HepG2 (cell line): Measurements from ENCODE around the gene OR2V2. TPM values are rescaled to one million over a fixed set of nuclear protein-coding genes. Genes with fewer than 3 reads are reported as not detected.

Experiments used
- ATAC-seq: fragments of 200-7000 bp; cut with Tn5 transposase; 3 replicates; pipeline ENCODE4 v1.9.1; 2020; ENCODE audit warnings: mild to moderate bottlenecking, moderate library complexity
- BruUV-seq: library from RNA; stranded (reverse); fragments of 400-500 nt; replicated peaks from 2 replicates; lab custom pipeline; 2021; lab: Mats Ljungman, UMichigan
- CTCF ChIA-PET: fragments of 300-600 bp; formaldehyde crosslinking; extraction: SDS; loops from one replicate; lab custom pipeline; 2021; ENCODE audit warnings: low total read pairs, inconsistent platforms, low intra/inter-chr PET ratio; lab: Yijun Ruan, JAX
- POLR2A ChIA-PET: fragments of 350-600 bp; sonication (Branson Sonifier 250); formaldehyde crosslinking; loops from one replicate; lab custom pipeline; 2020; ENCODE audit warnings: antibody characterized with exemption, inconsistent platforms; lab: Yijun Ruan, JAX
- DNase-seq: peaks from one replicate; pipeline ENCODE4 v3.0.0-alpha.2; 2015; ENCODE audit warnings: low spot score
- FAIRE-seq: peaks from 3 replicates; lab custom pipeline; 2011; peaks lifted over from hg19 to GRCh38; lab: Jason Lieb, UNC
- H2AFZ ChIP-seq: one replicate; pipeline ENCODE4 v1.6.1; 2011; ENCODE audit warnings: low read length, inconsistent platforms
- H3K27ac ChIP-seq: fragments of 300-600 bp; 3 replicates; pipeline ENCODE4 v1.8.0; 2011; ENCODE audit warnings: mixed run types, mild to moderate bottlenecking, mixed read lengths, low read length, inconsistent platforms; ENCODE audit not compliant: insufficient read depth; ENCODE audit errors: extremely low read length
- H3K27me3 ChIP-seq, 2 experiments: fragments of 200-600 bp in 1 of 2; 2 replicates in 1 of 2; 3 replicates in 1 of 2; pipeline versions ENCODE4 v1.6.0 to v1.8.0; 2011; ENCODE audit warnings: low read length in 2 of 2, mild to moderate bottlenecking in 2 of 2, moderate library complexity in 2 of 2, inconsistent platforms in 1 of 2; ENCODE audit not compliant: insufficient read depth in 2 of 2, control insufficient read depth in 1 of 2
- H3K36me3 ChIP-seq, 2 experiments: fragments of 200-600 bp in 1 of 2; replicated peaks in 1 of 2; 2 replicates in 1 of 2; 3 replicates in 1 of 2; pipeline versions ENCODE4 v1.5.1 to v1.8.0; 2011; ENCODE audit warnings: low read length in 2 of 2, inconsistent platforms in 1 of 2; ENCODE audit not compliant: insufficient read depth in 2 of 2, control insufficient read depth in 1 of 2
- H3K4me1 ChIP-seq: 2 replicates; pipeline ENCODE4 v1.5.1; 2012; ENCODE audit warnings: low read length, inconsistent platforms; ENCODE audit not compliant: insufficient read depth
- H3K4me2 ChIP-seq: 2 replicates; pipeline ENCODE4 v1.6.0; 2011; ENCODE audit warnings: low read depth, low read length, inconsistent platforms
- H3K4me3 ChIP-seq, 3 experiments: fragments of 200-600 bp in 1 of 3; sonication (generic), shearing (Covaris generic) in 1 of 3; replicated peaks in 1 of 3; 2 replicates each; pipeline ENCODE4 v1.5.1; 2011 to 2016; ENCODE audit warnings: low read length in 3 of 3, inconsistent platforms in 2 of 3, low read depth in 2 of 3, mild to moderate bottlenecking in 2 of 3, control low read depth in 1 of 3, mixed read lengths in 1 of 3; ENCODE audit not compliant: insufficient read depth in 1 of 3
- H3K79me2 ChIP-seq: one replicate; pipeline ENCODE4 v1.6.1; 2011; ENCODE audit warnings: low read length, inconsistent platforms; ENCODE audit not compliant: insufficient read depth
- H3K9ac ChIP-seq: 2 replicates; pipeline ENCODE4 v1.6.0; 2011; ENCODE audit warnings: mild to moderate bottlenecking, low read depth, low read length, inconsistent platforms; ENCODE audit not compliant: insufficient read depth
- H3K9me3 ChIP-seq: 2 replicates; pipeline ENCODE4 v1.5.1; 2012; ENCODE audit warnings: mild to moderate bottlenecking, low read length
- H4K20me1 ChIP-seq: 2 replicates; pipeline ENCODE4 v1.6.0; 2011; ENCODE audit warnings: inconsistent platforms, mild to moderate bottlenecking, low read length, moderate library complexity; ENCODE audit not compliant: insufficient read depth
- CBX5 ChIP-seq: sonication (generic); formaldehyde crosslinking; IDR thresholded peaks from 2 replicates; pipeline ENCODE4 v1.4.0; 2020; ENCODE audit warnings: missing genetic modification reagents, borderline replicate concordance
- DNMT1 ChIP-seq: sonication (generic); formaldehyde crosslinking; IDR thresholded peaks from 2 replicates; pipeline ENCODE4 v1.5.1; 2020; ENCODE audit warnings: mild to moderate bottlenecking, missing genetic modification reagents
- EED ChIP-seq: sonication (generic); formaldehyde crosslinking; IDR thresholded peaks from 2 replicates; pipeline ENCODE4 v1.5.0; 2020; ENCODE audit warnings: mild to moderate bottlenecking, missing genetic modification reagents
- FOXK1 ChIP-seq: sonication (generic); formaldehyde crosslinking; IDR thresholded peaks from 2 replicates; pipeline ENCODE4 v1.4.0; 2020; ENCODE audit warnings: low read depth, missing genetic modification reagents, borderline replicate concordance
- HCFC1 ChIP-seq: fragments of 150-350 bp; IDR thresholded peaks from 2 replicates; pipeline ENCODE4 v1.6.1; 2014; ENCODE audit warnings: low read depth, low read length
- HOXA9 ChIP-seq: sonication (generic); formaldehyde crosslinking; IDR thresholded peaks from 2 replicates; pipeline ENCODE4 v1.8.1; 2022; ENCODE audit warnings: missing genetic modification reagents, mild to moderate bottlenecking, moderate library complexity, borderline replicate concordance
- KDM3A ChIP-seq: IDR thresholded peaks from 2 replicates; pipeline ENCODE4 v1.6.1; 2018; ENCODE audit warnings: low read depth, missing compliant biosample characterization
- REL ChIP-seq: sonication (generic); formaldehyde crosslinking; conservative IDR thresholded peaks from 2 replicates; pipeline ENCODE4 v1.8.0; 2022; ENCODE audit warnings: mild to moderate bottlenecking, missing genetic modification reagents, moderate library complexity
- SP5 ChIP-seq: IDR thresholded peaks from 2 replicates; pipeline ENCODE4 v1.6.1; 2016; ENCODE audit warnings: low read depth, borderline replicate concordance
- U2AF1 ChIP-seq: fragments of 200-400 bp; formaldehyde crosslinking; optimal IDR thresholded peaks from 2 replicates; pipeline ENCODE3; 2017; ENCODE audit warnings: mild to moderate bottlenecking, low read depth, low read length
- ZMYM3 ChIP-seq: sonication (generic); formaldehyde crosslinking; IDR thresholded peaks from 2 replicates; pipeline ENCODE4 v1.5.1; 2020; ENCODE audit warnings: mild to moderate bottlenecking, missing genetic modification reagents
- ZSCAN25 ChIP-seq: sonication (generic); formaldehyde crosslinking; IDR thresholded peaks from 2 replicates; pipeline ENCODE4 v1.8.0; 2022; ENCODE audit warnings: mild to moderate bottlenecking, missing genetic modification reagents
- WGBS: methylation state at CpG from one replicate; pipeline ENCODE4 v1.1.6; 2017; ENCODE audit warnings: low lambda C conversion rate; 5-methylcytosine and 5-hydroxymethylcytosine counted together
- in situ Hi-C: cut with HindIII; loops from 2 replicates; pipeline ENCODE4 v1.10.0; 2017; ENCODE audit warnings: low pct_unique_long_range_greater_than_20kb; ENCODE audit not compliant: extremely low pct_ligation_motif_present
- intact Hi-C: fragments of 100-400 bp; cut with micrococcal nuclease; formaldehyde crosslinking; loops from one replicate; pipeline ENCODE4 v1.10.0; 2022; ENCODE audit not compliant: unreplicated experiment
- polyA plus RNA-seq, 8 experiments: library from polyadenylated mRNA; depleted of rRNA in 3 of 8; stranded (reverse) in 7 of 8; unstranded in 1 of 8; fragments of >200 nt; fragmentation: Illumina TruSeq in 4 of 8; extraction: Trizol in 4 of 8; gene quantifications; 2 replicates each; pipeline versions ENCODE4 v1.2.1 to v1.2.3, GENCODE V29; 2011 to 2016; ENCODE audit warnings: low read depth in 4 of 8, missing spikeins in 1 of 8, mixed read lengths in 1 of 8; ENCODE audit not compliant: insufficient read depth in 1 of 8
- total RNA-seq, 5 experiments: library from RNA; depleted of rRNA; stranded (reverse); fragments of >200 nt; fragmentation: Illumina TruSeq; extraction: Trizol; gene quantifications; 2 replicates each; pipeline ENCODE4 v1.2.3, GENCODE V29; 2016; ENCODE audit warnings: low read depth in 1 of 5
- TF ChIP-seq, protein P1 (sequence below): sonication (generic); formaldehyde crosslinking; IDR thresholded peaks from 2 replicates; pipeline ENCODE4 v1.8.0; 2022; ENCODE audit warnings: missing genetic modification reagents, low read depth, mild to moderate bottlenecking, borderline replicate concordance
- TF ChIP-seq, protein P2 (sequence below): sonication (generic); formaldehyde crosslinking; IDR thresholded peaks from 2 replicates; pipeline ENCODE4 v1.5.0; 2020; ENCODE audit warnings: mild to moderate bottlenecking, missing genetic modification reagents
- TF ChIP-seq, protein P3 (sequence below): sonication (generic); formaldehyde crosslinking; IDR thresholded peaks from 2 replicates; pipeline ENCODE4 v1.5.1; 2020; ENCODE audit warnings: mild to moderate bottlenecking, moderate library complexity, missing genetic modification reagents

The OR2V2 gene
- total and polyA plus RNA-seq, 2 of the 13 experiments (the other 11 are each of a cell fraction or from before 2014, with no cell fraction given), result not detected

DNA sequence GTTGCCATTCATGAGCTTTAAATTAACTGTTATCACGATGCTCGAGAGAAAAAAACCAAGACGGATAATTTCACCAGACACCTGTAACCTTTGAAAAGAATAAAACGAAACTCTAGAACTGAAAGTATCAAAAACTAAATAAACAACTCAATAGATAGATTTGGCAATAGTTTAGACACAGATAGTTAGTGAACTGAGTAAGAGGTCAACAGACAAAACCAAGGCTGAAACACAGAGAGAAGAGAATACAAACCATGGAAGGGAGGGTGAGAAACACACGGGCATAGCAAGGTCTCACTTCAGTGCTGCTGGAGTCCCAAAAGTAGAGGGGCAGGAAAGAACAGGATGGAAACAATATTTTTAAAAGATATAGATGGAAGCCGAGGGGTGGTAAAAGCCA lies 13.1 kb upstream of the OR2V2 start:
- Histone ChIP-seq H3K4me2 (no peak overlapping the region), H2AFZ (no peak overlapping the region), H4K20me1 (no peaks in the 10 kb centered on the region), H3K36me3 (no peaks in the 10 kb centered on the region), H3K27ac (no peak overlapping the region), H3K4me1 (no peaks in the 10 kb centered on the region), H3K4me3 (no peak overlapping the region), H3K9ac (no peak overlapping the region), H3K9me3 (no peaks in the 10 kb centered on the region), H3K27me3 (peaks cover 3 to 44% of the 10 kb centered on the region in 2 experiments; a peak in 3 of 5 replicates), H3K79me2 (no peaks in the 10 kb centered on the region)
- ChIA-PET CTCF (no interaction called here), POLR2A (no interaction called here)
- FAIRE-seq, result no peak
- ATAC-seq, result no peak
- intact Hi-C loops, result no loop called here
- no peak for DNase-seq
- BruUV-seq, result no TSS peak
- in situ Hi-C loops, result no loop called here
- no peak for TF ChIP-seq U2AF1
- TF ChIP-seq, all 625 proteins: peak for 0
- WGBS, result 26% methylated on average over 6 of the region's 6 CpGs

DNA sequence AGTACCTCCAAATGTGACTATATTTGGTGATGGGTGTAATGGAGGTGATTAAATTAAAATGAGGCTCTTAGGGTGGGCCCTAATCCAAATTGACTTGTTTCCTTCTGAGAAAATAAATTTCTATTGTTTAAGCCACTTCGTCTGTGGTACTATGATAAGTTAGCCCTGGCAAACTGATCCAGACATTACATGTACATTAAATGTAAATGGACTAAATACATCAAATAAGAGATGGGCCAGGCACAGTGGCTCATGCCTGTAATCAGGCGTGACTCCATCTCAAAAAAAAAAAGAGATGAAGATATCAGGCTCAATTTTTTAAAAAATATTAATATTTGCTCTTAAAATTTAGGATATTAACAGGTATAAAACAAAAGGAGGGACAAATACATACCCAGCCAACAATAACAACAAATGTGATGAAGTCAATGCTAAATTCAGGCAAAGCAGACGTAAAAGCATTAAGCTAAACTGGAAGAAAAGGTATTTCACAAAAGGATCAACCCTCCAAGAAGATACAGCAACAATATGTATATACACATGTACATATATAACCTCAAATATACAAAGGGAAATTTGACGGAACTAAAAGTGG lies 10.9 kb upstream of the OR2V2 start:
- no peaks in the 10 kb centered on the region for H3K4me1 ChIP-seq
- peaks cover 2 to 31% of the 10 kb centered on the region in 2 experiments; a peak in 4 of 5 replicates for H3K27me3 ChIP-seq
- in situ Hi-C loops, result no loop called here
- CTCF ChIA-PET, result no interaction called here
- H4K20me1 ChIP-seq, result no peaks in the 10 kb centered on the region
- H3K27ac ChIP-seq, result no peak overlapping the region
- H3K9ac ChIP-seq, result no peak overlapping the region
- H3K4me3 ChIP-seq, result no peak overlapping the region
- POLR2A ChIA-PET, result no interaction called here
- no peaks in the 10 kb centered on the region for H3K79me2 ChIP-seq
- 27% methylated on average over 4 of the region's 4 CpGs for WGBS
- ATAC-seq (no peak), FAIRE-seq (no peak), DNase-seq (no peak)
- no peaks in the 10 kb centered on the region for H3K9me3 ChIP-seq
- no TSS peak for BruUV-seq
- H3K4me2 ChIP-seq, result no peak overlapping the region
- H2AFZ ChIP-seq, result no peak overlapping the region
- no peaks in the 10 kb centered on the region for H3K36me3 ChIP-seq
- intact Hi-C loops, result no loop called here
- TF ChIP-seq DNMT1 (no peak), ZMYM3 (CRISPR knock-in tag) (no peak), HCFC1 (no peak), CBX5 (CRISPR knock-in tag) (no peak), REL (CRISPR knock-in tag) (no peak), KDM3A (CRISPR knock-in tag) (no peak), ZSCAN25 (CRISPR knock-in tag) (no peak), FOXK1 (CRISPR knock-in tag) (no peak), SP5 (CRISPR knock-in tag) (no peak), EED (CRISPR knock-in tag) (no peak), HOXA9 (CRISPR knock-in tag) (no peak)
- TF ChIP-seq, protein P1, sequence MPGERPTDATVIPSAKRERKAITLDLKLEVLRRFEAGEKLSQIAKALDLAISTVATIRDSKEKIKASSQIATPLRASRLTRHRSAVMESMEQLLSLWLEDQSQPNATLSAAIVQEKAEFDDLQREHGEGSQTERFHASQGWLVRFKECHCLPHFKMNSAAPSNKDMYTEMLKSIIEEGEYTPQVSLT, result no peak
- TF ChIP-seq, protein P2, sequence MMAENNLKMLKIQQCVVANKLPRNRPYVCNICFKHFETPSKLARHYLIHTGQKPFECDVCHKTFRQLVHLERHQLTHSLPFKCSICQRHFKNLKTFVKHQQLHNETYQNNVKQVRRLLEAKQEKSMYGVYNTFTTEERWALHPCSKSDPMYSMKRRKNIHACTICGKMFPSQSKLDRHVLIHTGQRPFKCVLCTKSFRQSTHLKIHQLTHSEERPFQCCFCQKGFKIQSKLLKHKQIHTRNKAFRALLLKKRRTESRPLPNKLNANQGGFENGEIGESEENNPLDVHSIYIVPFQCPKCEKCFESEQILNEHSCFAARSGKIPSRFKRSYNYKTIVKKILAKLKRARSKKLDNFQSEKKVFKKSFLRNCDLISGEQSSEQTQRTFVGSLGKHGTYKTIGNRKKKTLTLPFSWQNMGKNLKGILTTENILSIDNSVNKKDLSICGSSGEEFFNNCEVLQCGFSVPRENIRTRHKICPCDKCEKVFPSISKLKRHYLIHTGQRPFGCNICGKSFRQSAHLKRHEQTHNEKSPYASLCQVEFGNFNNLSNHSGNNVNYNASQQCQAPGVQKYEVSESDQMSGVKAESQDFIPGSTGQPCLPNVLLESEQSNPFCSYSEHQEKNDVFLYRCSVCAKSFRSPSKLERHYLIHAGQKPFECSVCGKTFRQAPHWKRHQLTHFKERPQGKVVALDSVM (CRISPR knock-in tag), result no peak
- TF ChIP-seq, protein P3, sequence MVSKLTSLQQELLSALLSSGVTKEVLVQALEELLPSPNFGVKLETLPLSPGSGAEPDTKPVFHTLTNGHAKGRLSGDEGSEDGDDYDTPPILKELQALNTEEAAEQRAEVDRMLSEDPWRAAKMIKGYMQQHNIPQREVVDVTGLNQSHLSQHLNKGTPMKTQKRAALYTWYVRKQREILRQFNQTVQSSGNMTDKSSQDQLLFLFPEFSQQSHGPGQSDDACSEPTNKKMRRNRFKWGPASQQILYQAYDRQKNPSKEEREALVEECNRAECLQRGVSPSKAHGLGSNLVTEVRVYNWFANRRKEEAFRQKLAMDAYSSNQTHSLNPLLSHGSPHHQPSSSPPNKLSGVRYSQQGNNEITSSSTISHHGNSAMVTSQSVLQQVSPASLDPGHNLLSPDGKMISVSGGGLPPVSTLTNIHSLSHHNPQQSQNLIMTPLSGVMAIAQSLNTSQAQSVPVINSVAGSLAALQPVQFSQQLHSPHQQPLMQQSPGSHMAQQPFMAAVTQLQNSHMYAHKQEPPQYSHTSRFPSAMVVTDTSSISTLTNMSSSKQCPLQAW (CRISPR knock-in tag), result no peak
